B cell (primary cell): ENCODE data around the gene GRIA3.

Experiments used
- EZH2 ChIP-seq: IDR thresholded peaks from 2 replicates; pipeline ENCODE4 v1.6.1; 2012; ENCODE audit warnings: borderline replicate concordance, low read depth, mild to moderate bottlenecking, moderate library complexity, low read length; ENCODE audit not compliant: insufficient read depth, poor library complexity, severe bottlenecking
- TF ChIP-seq, protein P1 (sequence below): fragments of 200-600 bp; IDR thresholded peaks from one replicate; pipeline ENCODE4 v1.8.0; 2022; ENCODE audit warnings: antibody characterized with exemption, mild to moderate bottlenecking

DNA sequence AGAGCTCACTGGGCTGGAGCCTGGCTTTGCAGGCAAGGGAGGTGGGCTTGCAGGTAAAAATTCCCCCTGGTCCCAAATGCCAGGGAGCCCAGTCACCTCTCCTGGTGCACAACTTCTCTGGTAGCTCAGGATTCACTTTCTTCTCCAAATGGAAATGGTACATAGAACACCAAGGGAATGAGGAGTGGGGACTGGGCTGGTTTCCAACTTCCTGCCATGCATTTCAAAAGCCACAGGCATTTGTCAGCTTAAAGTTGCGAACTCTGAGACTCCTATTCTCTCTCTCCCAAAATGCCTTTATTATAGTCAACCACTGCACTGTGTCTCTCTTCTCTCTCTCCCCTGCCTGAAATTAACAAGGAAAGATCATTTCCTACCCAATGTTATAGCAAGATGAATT is 177.3 kb downstream of the GRIA3 start:
- TF ChIP-seq, protein P1, sequence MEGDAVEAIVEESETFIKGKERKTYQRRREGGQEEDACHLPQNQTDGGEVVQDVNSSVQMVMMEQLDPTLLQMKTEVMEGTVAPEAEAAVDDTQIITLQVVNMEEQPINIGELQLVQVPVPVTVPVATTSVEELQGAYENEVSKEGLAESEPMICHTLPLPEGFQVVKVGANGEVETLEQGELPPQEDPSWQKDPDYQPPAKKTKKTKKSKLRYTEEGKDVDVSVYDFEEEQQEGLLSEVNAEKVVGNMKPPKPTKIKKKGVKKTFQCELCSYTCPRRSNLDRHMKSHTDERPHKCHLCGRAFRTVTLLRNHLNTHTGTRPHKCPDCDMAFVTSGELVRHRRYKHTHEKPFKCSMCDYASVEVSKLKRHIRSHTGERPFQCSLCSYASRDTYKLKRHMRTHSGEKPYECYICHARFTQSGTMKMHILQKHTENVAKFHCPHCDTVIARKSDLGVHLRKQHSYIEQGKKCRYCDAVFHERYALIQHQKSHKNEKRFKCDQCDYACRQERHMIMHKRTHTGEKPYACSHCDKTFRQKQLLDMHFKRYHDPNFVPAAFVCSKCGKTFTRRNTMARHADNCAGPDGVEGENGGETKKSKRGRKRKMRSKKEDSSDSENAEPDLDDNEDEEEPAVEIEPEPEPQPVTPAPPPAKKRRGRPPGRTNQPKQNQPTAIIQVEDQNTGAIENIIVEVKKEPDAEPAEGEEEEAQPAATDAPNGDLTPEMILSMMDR, result no peak
- no peak for TF ChIP-seq EZH2
